ENCODE results near the gene ZNF708. TPM values are rescaled to one million over a fixed set of nuclear protein-coding genes. Genes with fewer than 3 reads are reported as not detected.
"Not testable (repeated sequence)": the region's sequence is repeated elsewhere in the genome, so short reads cannot be mapped to it uniquely, and the experiment has no call there.

The ZNF708 gene
- polyA plus RNA-seq, 2 of the 4 experiments (the other 2 are of a cell fraction): 1.1 to 2.2 TPM

DNA sequence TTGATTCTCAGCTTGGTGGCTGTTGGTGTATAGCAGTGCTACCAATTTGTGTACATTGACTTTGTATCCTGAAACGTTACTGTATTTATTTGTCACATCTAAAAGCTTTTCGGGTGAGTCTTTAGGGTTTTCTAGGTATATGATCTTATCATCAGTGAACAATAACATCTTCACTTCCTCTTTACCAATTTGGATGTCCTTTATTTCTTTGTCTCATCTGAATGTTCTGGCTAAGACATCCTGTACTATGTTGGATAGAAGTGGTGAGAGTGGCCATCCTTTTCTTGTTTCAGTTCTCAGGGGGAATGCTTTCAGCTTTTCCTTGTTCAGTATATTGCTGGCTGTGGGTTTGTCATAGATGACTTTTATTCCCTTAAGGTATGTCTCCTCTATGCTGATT is 23.6 kb upstream of the ZNF708 start:
- TF ChIP-seq ZFP36 (IDR thresholded peaks at IDR 0.05; ENCODE audit: borderline replicate concordance, partially characterized antibody) (no peak), SMC3 (IDR thresholded peaks at IDR 0.05) (no peak), CTCF (IDR thresholded peaks at IDR 0.05) (no peak), ESRRA (IDR thresholded peaks at IDR 0.05; ENCODE audit: borderline replicate concordance, low read length) (no peak), KDM5A (IDR thresholded peaks at IDR 0.05) (no peak), HDAC2 (IDR thresholded peaks at IDR 0.05) (no peak), REST (IDR thresholded peaks at IDR 0.05) (no peak), CBX8 (IDR thresholded peaks at IDR 0.05) (no peak), ZC3H11A (IDR thresholded peaks at IDR 0.05) (no peak), POLR2AphosphoS2 (conservative IDR thresholded peaks at IDR 0.05; ENCODE audit: low read length) (no peak), JUNB (IDR thresholded peaks at IDR 0.05) (no peak), RARB (CRISPR knock-in tag; IDR thresholded peaks at IDR 0.05) (no peak), KDM1A (IDR thresholded peaks at IDR 0.05; ENCODE audit: low read depth) (no peak), HMGXB4 (CRISPR knock-in tag; IDR thresholded peaks at IDR 0.05; ENCODE audit: borderline replicate concordance) (no peak), MAFK (IDR thresholded peaks at IDR 0.05; ENCODE audit: partially characterized antibody) (no peak), MAX (IDR thresholded peaks at IDR 0.05) (no peak)
- TF ChIP-seq, protein P1, sequence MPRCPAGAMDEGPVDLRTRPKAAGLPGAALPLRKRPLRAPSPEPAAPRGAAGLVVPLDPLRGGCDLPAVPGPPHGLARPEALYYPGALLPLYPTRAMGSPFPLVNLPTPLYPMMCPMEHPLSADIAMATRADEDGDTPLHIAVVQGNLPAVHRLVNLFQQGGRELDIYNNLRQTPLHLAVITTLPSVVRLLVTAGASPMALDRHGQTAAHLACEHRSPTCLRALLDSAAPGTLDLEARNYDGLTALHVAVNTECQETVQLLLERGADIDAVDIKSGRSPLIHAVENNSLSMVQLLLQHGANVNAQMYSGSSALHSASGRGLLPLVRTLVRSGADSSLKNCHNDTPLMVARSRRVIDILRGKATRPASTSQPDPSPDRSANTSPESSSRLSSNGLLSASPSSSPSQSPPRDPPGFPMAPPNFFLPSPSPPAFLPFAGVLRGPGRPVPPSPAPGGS (IDR thresholded peaks at IDR 0.05): no peak
- ChIA-PET POLR2A (no interaction called here), CTCF (no interaction called here)
- Histone ChIP-seq H3K4me2 (no peak overlapping the region), H3K4me3 (no peak overlapping the region), H3K9me3 (no peaks in the 10 kb centered on the region), H3K4me1 (no peaks in the 10 kb centered on the region), H3K27ac (no peak overlapping the region)
- FAIRE-seq (no peak), DNase-seq (ENCODE audit: low read depth in 1 of 2, low spot score in 1 of 2) (no peak), ATAC-seq (no peak)
- 0% methylated on average over 2 of the region's 2 CpGs for WGBS (ENCODE audit: missing lambda C conversion rate)

DNA sequence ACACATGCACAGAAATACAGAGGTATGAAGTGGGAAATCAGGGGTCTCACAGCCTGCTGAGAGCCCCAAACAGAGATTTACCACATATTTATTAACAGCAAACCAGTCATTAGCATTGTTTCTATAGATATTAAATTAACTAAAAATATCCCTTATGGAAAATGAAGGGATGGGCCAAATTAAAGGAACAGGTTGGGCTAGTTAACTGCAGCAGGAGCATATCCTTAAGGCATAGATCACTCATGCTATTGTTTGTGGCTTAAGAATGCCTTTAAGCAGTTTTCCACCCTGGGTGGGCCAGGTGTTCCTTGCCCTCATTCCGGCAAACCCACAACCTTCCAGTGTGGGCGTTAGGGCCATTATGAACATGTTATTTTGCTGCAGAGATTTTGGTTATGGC is 15.6 kb upstream of the ZNF708 start:
- 0% methylated on average over 2 of the region's 2 CpGs for WGBS (ENCODE audit: missing lambda C conversion rate)
- ATAC-seq; H3K4me1 ChIP-seq; CTCF ChIA-PET; H3K27ac ChIP-seq; H3K4me2 ChIP-seq; FAIRE-seq; H3K9me3 ChIP-seq; POLR2A ChIA-PET; DNase-seq (ENCODE audit: low read depth in 1 of 2, low spot score in 1 of 2); H3K4me3 ChIP-seq: not testable (repeated sequence)

Data from A549 (cell line).